Keratinocyte (primary cell): ENCODE data around the gene PRPF38A. TPM values are rescaled to one million over a fixed set of nuclear protein-coding genes. Genes with fewer than 3 reads are reported as not detected.

Source experiments
- DNase-seq: peaks from one replicate; pipeline ENCODE4 v3.0.0-alpha.2; 2011; ENCODE audit warnings: low read depth, missing footprints, low spot score
- FAIRE-seq: peaks from 2 replicates; lab custom pipeline; 2011; peaks lifted over from hg19 to GRCh38; lab: Jason Lieb, UNC
- H2AFZ ChIP-seq: 2 replicates; pipeline ENCODE4 v1.6.0; 2012; ENCODE audit warnings: low read length, control low read depth, inconsistent platforms; ENCODE audit not compliant: control insufficient read depth
- H3K27ac ChIP-seq: 2 replicates; pipeline ENCODE4 v1.5.1; 2011; ENCODE audit warnings: low read length; ENCODE audit not compliant: control insufficient read depth, insufficient read depth
- H3K27me3 ChIP-seq: 3 replicates; pipeline ENCODE4 v1.6.0; 2011; ENCODE audit warnings: low read length; ENCODE audit not compliant: control insufficient read depth, insufficient read depth; ENCODE audit errors: extremely low read depth
- H3K36me3 ChIP-seq, 2 experiments: 2 replicates in 1 of 2; 3 replicates in 1 of 2; pipeline ENCODE4 v1.5.1; 2011; ENCODE audit warnings: low read length in 2 of 2, mild to moderate bottlenecking in 1 of 2; ENCODE audit not compliant: control insufficient read depth in 2 of 2, insufficient read depth in 2 of 2; ENCODE audit errors: extremely low read depth in 1 of 2
- H3K4me1 ChIP-seq: 3 replicates; pipeline ENCODE4 v1.5.1; 2011; ENCODE audit warnings: low read length; ENCODE audit not compliant: control insufficient read depth, insufficient read depth; ENCODE audit errors: extremely low read depth
- H3K4me2 ChIP-seq: 3 replicates; pipeline ENCODE4 v1.6.0; 2011; ENCODE audit warnings: low read depth, low read length; ENCODE audit not compliant: control insufficient read depth, insufficient read depth; ENCODE audit errors: extremely low read depth
- H3K4me3 ChIP-seq, 3 experiments: fragments of 200-600 bp in 1 of 3; sonication (generic) in 1 of 3; 2 replicates in 2 of 3; 3 replicates in 1 of 3; pipeline ENCODE4 v1.5.1; 2011 to 2016; ENCODE audit warnings: low read length in 3 of 3, mild to moderate bottlenecking in 3 of 3, control low read depth in 2 of 3, inconsistent platforms in 1 of 3, low read depth in 1 of 3, mixed read lengths in 1 of 3, mixed run types in 1 of 3, moderate library complexity in 1 of 3; ENCODE audit not compliant: control insufficient read depth in 2 of 3, insufficient read depth in 2 of 3; ENCODE audit errors: extremely low read depth in 1 of 3
- H3K79me2 ChIP-seq: 2 replicates; pipeline ENCODE4 v1.6.0; 2012; ENCODE audit warnings: low read length; ENCODE audit not compliant: control insufficient read depth, insufficient read depth
- H3K9ac ChIP-seq: 3 replicates; pipeline ENCODE4 v1.6.0; 2011; ENCODE audit warnings: low read length; ENCODE audit not compliant: control insufficient read depth, insufficient read depth; ENCODE audit errors: extremely low read depth
- H3K9me1 ChIP-seq: 3 replicates; pipeline ENCODE4 v1.6.0; 2011; ENCODE audit warnings: low read length; ENCODE audit not compliant: control insufficient read depth, insufficient read depth; ENCODE audit errors: extremely low read depth
- H3K9me3 ChIP-seq: 2 replicates; pipeline ENCODE4 v1.5.1; 2012; ENCODE audit warnings: low read depth, low read length; ENCODE audit not compliant: control insufficient read depth
- H4K20me1 ChIP-seq: 3 replicates; pipeline ENCODE4 v1.6.0; 2011; ENCODE audit warnings: low read length; ENCODE audit not compliant: control insufficient read depth, insufficient read depth; ENCODE audit errors: extremely low read depth
- EZH2 ChIP-seq: IDR thresholded peaks from one replicate; pipeline ENCODE4 v1.6.1; 2012; ENCODE audit warnings: inconsistent platforms, mild to moderate bottlenecking, low read length, moderate library complexity
- dilution Hi-C: fragments of 300-500 bp; cut with MboI; formaldehyde crosslinking; loops from one replicate; pipeline ENCODE4 v1.7.0; 2020; ENCODE audit warnings: low sequenced_read_pairs; ENCODE audit not compliant: extremely low pct_ligation_motif_present
- polyA plus RNA-seq, 5 experiments: library from polyadenylated mRNA; depleted of rRNA in 3 of 5; stranded (reverse) in 3 of 5; stranded (forward) in 1 of 5; unstranded in 1 of 5; fragments of >200 nt; gene quantifications; 1 replicate in 1 of 5; 2 replicates in 3 of 5; 3 replicates in 1 of 5; pipeline versions ENCODE4 v1.2.1 to v1.2.3, GENCODE V29; 2011 to 2012; ENCODE audit warnings: missing spikeins in 2 of 5, low read depth in 1 of 5, low replicate concordance in 1 of 5
- TF ChIP-seq, protein P1 (sequence below), 3 experiments: IDR thresholded peaks in 1 of 3; conservative IDR thresholded peaks in 1 of 3; optimal IDR thresholded peaks in 1 of 3; 2 replicates in 2 of 3; 3 replicates in 1 of 3; pipeline versions ENCODE3 to v1.5.1; 2011; ENCODE audit warnings: low read length in 3 of 3, mild to moderate bottlenecking in 3 of 3, moderate library complexity in 2 of 3, control low read depth in 1 of 3, inconsistent platforms in 1 of 3; ENCODE audit not compliant: insufficient read depth in 2 of 3; ENCODE audit errors: extremely low read depth in 1 of 3

PRPF38A gene
- polyA plus RNA-seq, 1 donor (not counting 4 experiments of a cell fraction or from before 2014, with no cell fraction given) = 29.5 TPM

DNA sequence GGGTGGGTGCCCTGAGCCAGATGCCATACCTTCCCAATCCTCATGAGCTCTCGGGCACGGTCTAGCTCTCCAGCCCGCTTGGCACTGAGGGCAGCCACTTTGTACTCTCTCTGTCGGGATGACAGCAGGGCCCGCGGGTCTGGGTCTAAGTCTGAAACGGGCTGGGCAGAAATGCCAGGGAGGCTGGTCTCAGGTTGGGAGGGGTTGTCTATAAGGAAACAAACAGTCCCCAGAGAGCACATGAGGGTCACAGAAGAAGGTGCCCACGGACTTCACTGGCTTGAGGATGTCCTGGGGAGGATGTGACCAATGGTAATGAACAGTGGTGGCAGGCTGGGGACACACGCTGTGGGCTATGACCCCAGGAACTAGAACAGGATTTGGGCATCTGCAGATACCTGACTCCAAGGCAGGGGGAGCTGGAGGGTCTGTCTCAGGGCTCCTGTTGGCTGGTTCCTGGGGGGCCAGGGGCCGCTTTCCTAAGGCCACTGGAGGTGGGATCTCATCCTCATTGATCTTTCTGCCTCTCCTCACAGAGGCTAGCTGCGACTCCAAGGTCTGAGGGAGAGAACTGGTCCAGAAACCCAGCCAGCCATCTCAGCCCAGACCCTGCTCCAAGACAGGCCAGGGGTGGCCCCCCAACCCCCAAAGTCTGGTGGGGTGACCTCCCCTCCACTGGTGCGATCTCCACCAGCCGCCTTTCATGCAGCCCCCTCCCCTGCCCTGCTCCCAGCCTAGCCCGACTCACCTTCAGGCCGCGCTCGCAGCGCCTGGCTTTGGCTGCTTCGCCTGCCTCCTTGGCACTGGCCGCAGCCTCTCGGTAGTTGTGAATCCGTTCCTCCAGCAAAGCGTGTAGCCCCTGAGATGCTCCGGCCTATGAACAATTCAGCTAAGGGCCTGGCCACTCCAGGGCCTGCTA lies 44.5 kb upstream of the PRPF38A start:
- DNase-seq (no peak), FAIRE-seq (no peak)
- H3K4me2 ChIP-seq = no peak overlapping the region
- no peak overlapping the region for H3K4me3 ChIP-seq
- dilution Hi-C loops = no loop called here
- no peak overlapping the region for H2AFZ ChIP-seq
- no peaks in the 10 kb centered on the region for H3K27me3 ChIP-seq
- H3K9ac ChIP-seq = no peak overlapping the region
- peaks cover 14% of the 10 kb centered on the region for H3K79me2 ChIP-seq
- H3K9me3 ChIP-seq = no peaks in the 10 kb centered on the region
- no peaks in the 10 kb centered on the region for H3K9me1 ChIP-seq
- peaks cover 5% of the 10 kb centered on the region for H3K4me1 ChIP-seq
- TF ChIP-seq, protein P1, sequence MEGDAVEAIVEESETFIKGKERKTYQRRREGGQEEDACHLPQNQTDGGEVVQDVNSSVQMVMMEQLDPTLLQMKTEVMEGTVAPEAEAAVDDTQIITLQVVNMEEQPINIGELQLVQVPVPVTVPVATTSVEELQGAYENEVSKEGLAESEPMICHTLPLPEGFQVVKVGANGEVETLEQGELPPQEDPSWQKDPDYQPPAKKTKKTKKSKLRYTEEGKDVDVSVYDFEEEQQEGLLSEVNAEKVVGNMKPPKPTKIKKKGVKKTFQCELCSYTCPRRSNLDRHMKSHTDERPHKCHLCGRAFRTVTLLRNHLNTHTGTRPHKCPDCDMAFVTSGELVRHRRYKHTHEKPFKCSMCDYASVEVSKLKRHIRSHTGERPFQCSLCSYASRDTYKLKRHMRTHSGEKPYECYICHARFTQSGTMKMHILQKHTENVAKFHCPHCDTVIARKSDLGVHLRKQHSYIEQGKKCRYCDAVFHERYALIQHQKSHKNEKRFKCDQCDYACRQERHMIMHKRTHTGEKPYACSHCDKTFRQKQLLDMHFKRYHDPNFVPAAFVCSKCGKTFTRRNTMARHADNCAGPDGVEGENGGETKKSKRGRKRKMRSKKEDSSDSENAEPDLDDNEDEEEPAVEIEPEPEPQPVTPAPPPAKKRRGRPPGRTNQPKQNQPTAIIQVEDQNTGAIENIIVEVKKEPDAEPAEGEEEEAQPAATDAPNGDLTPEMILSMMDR (optimal IDR thresholded peaks at IDR 0.05 in 1 of 3, IDR thresholded peaks at IDR 0.05 in 1 of 3, conservative IDR thresholded peaks at IDR 0.05 in 1 of 3; ENCODE audit: extremely low read depth in 1 of 3, insufficient read depth in 2 of 3, low read length in 3 of 3) = no peak
- no peak for TF ChIP-seq EZH2
- H4K20me1 ChIP-seq = no peaks in the 10 kb centered on the region
- H3K27ac ChIP-seq = no peak overlapping the region
- peaks cover 48 to 54% of the 10 kb centered on the region in 2 experiments for H3K36me3 ChIP-seq

DNA sequence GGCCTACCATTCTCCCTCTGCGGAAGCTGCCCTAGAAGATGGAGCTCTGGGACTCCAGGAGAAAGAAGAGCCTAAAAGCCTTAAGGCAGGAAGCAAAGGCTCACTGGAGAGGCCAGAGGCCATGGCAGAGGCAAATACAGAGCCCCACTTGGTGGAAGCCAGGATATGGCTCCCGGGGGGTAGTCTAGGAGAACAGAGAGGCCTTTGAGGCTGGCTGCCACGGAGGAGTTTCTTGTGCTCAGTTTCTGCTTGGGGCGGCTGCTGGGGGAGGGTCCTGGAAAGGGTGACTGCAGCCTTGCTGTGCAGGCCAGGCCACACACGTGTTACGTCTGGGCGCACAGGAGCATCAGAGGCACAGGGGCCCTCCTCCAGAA lies 43.8 kb upstream of the PRPF38A start:
- Histone ChIP-seq H3K9me3 (no peaks in the 10 kb centered on the region), H3K4me2 (no peak overlapping the region), H4K20me1 (no peaks in the 10 kb centered on the region), H3K4me1 (peaks cover 8% of the 10 kb centered on the region), H3K79me2 (peaks cover 20% of the 10 kb centered on the region), H3K9me1 (no peaks in the 10 kb centered on the region), H3K4me3 (no peak overlapping the region), H3K27me3 (no peaks in the 10 kb centered on the region), H3K27ac (no peak overlapping the region), H2AFZ (no peak overlapping the region), H3K9ac (no peak overlapping the region), H3K36me3 (peaks cover 42 to 49% of the 10 kb centered on the region in 2 experiments)
- TF ChIP-seq, protein P1 (optimal IDR thresholded peaks at IDR 0.05 in 1 of 3, IDR thresholded peaks at IDR 0.05 in 1 of 3, conservative IDR thresholded peaks at IDR 0.05 in 1 of 3; ENCODE audit: extremely low read depth in 1 of 3, insufficient read depth in 2 of 3, low read length in 3 of 3) = no peak
- no peak for TF ChIP-seq EZH2
- DNase-seq (no peak), FAIRE-seq (no peak)
- dilution Hi-C loops = no loop called here
